LNCaP clone FGC (cell line): ENCODE data around the gene OR10P1.
A peak's percentile ranks its signal among the peaks of the same experiment; 100 is the strongest.

Source experiments
- DNase-seq: peaks from one replicate; pipeline ENCODE4 v3.0.0-alpha.2; 2011; ENCODE audit warnings: low read depth
- H3K4me3 ChIP-seq: 2 replicates; pipeline ENCODE4 v1.5.1; 2011; ENCODE audit warnings: mild to moderate bottlenecking, low read depth, low read length, control low read depth
- TF ChIP-seq, protein P1 (sequence below): IDR thresholded peaks from 2 replicates; pipeline ENCODE4 v1.5.1; 2012; ENCODE audit warnings: mild to moderate bottlenecking; ENCODE audit not compliant: control insufficient read depth, insufficient read depth; ENCODE audit errors: extremely low read depth

OR10P1 gene

DNA sequence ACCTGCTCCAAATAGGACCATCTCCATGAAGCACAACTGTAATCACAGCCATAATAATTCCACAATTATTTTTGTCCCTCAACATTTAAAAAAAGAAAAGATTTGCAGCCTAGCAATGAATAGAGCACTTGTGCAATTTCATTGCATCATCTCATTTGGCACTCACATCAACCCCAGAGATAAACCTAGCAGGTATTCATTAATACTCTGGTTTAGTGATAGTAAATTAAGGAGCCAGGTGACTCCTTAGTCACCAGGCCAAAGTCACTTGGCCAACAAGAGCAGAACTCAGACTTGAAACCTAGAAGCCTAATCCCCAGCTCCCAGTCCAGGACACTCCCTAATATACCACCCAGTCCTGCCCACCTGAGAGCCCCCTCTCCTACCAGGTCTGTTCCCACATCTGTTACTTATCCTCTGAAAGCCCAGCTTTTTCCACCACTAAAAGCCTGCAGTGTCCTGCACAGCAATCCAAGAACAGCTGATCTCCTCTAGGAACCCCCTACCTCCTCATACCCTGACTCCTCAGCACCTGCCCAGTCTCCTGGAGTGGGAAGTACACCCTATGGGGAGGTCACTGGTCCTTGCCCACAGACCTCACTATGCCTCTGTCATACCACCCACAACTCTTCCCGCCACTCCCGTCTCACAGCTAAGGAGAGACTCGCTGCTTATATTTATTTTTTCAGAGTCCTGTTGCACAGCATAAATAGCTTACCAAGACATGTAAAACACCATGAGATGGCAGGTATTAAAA lies 22.1 kb downstream of the OR10P1 start:
- no peak for DNase-seq
- TF ChIP-seq, protein P1, sequence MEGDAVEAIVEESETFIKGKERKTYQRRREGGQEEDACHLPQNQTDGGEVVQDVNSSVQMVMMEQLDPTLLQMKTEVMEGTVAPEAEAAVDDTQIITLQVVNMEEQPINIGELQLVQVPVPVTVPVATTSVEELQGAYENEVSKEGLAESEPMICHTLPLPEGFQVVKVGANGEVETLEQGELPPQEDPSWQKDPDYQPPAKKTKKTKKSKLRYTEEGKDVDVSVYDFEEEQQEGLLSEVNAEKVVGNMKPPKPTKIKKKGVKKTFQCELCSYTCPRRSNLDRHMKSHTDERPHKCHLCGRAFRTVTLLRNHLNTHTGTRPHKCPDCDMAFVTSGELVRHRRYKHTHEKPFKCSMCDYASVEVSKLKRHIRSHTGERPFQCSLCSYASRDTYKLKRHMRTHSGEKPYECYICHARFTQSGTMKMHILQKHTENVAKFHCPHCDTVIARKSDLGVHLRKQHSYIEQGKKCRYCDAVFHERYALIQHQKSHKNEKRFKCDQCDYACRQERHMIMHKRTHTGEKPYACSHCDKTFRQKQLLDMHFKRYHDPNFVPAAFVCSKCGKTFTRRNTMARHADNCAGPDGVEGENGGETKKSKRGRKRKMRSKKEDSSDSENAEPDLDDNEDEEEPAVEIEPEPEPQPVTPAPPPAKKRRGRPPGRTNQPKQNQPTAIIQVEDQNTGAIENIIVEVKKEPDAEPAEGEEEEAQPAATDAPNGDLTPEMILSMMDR, result no peak
- H3K4me3 ChIP-seq, result no peak overlapping the region

DNA sequence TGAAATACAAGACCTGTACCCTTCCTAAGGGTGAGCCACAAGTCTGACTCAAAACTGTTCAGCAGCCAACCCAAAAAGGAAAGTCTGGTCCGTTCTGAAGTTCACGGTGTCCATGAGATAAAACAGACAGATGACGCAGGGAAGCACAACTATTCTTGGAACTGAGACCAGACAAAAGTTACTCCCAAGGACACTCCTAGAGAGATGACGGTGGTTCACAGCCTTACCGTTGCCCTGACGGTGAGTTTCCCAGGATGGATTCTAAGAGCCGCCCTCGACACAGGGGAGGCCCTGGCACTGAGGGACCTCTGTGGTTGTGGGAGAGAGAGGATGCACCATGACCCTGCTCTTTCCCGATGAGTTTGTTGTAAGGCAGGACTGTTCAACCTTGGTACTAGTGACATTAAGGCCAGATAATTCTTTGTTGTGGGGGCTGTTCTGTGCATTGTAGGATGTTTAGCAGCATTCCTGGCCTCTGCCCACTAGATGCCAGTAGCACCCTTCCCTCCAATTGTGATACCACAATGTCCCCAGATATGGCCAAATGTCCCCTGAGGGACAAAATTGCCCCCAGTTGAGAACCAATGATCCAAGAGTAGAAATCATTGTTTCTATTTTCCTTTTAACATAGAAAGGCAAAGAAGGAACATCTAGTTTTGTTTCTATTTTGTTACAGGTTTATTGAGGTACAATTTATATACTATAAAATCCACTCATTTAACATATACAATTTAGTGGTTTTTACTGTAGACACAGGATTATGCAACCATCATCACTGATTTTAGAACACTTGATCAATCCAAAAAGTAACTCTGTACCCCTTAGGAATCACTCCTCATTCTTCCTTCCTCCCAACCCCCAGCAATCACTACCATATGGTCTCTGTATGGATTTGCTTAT lies 23.0 kb downstream of the OR10P1 start:
- no peak for DNase-seq
- TF ChIP-seq, protein P1, result peak; percentile 35
- H3K4me3 ChIP-seq, result no peak overlapping the region

DNA sequence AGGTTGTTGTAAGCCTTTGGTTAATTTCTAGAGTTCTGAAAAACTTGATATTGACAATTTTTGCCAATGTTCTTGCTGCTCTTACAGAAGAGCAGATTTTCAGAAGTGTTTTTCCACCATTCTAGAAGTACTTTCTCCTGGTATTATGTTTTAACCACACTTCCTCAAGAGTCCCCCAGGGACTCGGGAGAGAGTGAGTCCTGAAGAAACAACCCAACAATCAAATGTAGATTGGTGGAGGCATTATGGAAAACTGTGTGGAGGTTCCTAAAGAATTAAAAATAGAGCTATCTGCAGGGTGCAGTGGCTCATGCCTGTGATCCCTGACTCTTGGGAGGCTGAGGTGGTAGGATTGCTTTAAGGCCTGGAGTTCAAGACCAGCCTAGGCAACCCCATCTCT lies 26.7 kb downstream of the OR10P1 start:
- H3K4me3 ChIP-seq, result no peak overlapping the region
- TF ChIP-seq, protein P1, result no peak
- no peak for DNase-seq

DNA sequence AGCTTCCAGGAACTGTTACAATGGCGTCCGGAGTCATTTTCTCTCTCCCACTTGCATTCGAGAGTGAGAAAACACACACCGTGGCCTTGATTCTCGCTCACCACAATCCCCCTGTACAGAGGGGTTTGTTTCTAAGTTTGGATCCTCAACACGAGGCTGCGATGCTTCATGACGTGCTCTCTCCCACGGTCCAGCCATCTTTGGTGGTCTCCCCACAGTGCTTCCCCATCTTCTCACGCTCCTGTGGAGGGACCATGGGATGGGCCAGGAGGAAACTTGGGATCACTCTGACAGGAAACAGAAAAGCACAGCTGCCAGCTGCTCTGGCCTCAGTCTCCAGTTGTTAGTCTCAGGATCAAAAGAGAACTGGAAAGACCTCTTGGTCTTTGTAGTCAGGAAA lies 28.1 kb downstream of the OR10P1 start:
- DNase-seq, result no peak
- H3K4me3 ChIP-seq, result no peak overlapping the region
- TF ChIP-seq, protein P1, result no peak

DNA sequence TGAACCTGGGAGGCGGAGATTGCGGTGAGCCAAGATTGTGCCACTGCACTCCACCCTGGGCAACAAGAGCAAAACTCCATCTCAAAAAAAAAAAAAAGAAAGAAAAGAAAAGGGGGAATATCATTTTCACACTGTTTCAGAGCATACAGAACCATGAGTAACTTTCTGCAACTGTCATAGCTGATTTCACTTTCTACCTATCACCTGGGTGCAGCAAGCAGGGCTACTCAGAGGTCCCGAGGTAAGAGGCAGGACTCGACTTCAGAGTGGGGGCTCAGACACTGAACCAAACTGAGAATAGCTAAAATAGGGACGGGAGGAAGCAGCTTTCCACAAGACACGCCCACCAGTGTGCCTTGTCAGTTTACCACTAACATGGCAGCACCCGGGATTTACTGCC lies 29.8 kb downstream of the OR10P1 start:
- no peak for DNase-seq
- TF ChIP-seq, protein P1, result no peak
- H3K4me3 ChIP-seq, result no peak overlapping the region

DNA sequence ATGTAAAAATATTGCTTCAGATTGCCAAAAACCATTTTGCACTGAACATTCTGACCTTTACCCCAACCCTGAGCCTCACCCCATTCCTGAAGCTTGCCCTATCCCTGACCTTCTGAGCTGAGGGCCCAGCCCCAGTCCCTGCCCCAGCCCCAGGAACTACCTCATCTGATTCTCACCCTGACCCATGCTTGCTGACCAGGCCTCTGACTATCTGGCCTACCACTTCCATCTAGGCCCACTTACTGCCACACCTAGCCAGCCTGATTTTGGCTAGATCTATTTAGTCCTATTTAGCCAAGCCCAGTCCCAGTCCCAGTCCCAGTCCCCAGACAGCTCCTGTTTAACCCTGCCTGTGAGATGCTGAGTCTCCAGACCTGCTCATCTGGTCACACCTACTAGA lies 33.6 kb downstream of the OR10P1 start:
- no peak overlapping the region for H3K4me3 ChIP-seq
- DNase-seq, result no peak
- TF ChIP-seq, protein P1, result no peak

DNA sequence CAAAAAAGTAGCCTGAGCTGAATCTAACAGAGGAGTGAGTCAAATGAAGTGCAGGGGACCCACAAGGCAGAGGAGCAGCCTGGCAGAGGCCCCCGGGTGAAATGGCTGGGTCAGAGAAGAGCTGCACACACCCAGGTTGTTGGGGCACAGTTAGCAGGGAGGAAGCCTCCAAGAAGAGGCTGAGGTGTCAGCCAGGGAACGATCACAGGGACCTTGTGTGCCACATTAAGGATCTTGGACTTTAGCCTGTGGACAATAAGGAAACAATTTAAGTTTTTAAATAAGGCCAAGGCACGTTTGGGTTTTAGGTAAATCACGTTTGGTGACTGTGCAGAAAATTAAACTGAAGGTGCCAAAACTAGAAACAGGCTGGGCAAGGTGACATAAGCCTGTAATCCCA lies 35.1 kb downstream of the OR10P1 start:
- DNase-seq, result no peak
- no peak overlapping the region for H3K4me3 ChIP-seq
- TF ChIP-seq, protein P1, result no peak
